HG03469 (cell line): ENCODE data around the gene MAP4K3.

Experiments used
- ATAC-seq: cut with Tn5 transposase; IDR thresholded peaks from one replicate; pipeline ENCODE4 v1.9.1; 2021; ENCODE audit warnings: mild to moderate bottlenecking, moderate library complexity, moderate number of reproducible peaks; ENCODE audit not compliant: unreplicated experiment

Gene MAP4K3

GRCh38 chr2:39436592-39437521 lies at the start of gene MAP4K3:
MAP4K3 (minus strand) TSS chr2:39437285; CDS start chr2:39436987, 298 bp downstream.
- peak; percentile 51 for ATAC-seq

- no peak for ATAC-seq
Observed at GRCh38 chr2:39486071-39486470, 49.0 kb upstream of the MAP4K3 start.

GRCh38 chr2:39484620-39485495 lies 47.8 kb upstream of the MAP4K3 start:
- ATAC-seq = no peak

GRCh38 chr2:39484206-39484605 lies 47.1 kb upstream of the MAP4K3 start:
- ATAC-seq = no peak

- no peak for ATAC-seq
Observed at GRCh38 chr2:39483534-39483933, 46.4 kb upstream of the MAP4K3 start.

GRCh38 chr2:39481611-39482010 lies 44.5 kb upstream of the MAP4K3 start:
- no peak for ATAC-seq

GRCh38 chr2:39479696-39480095 lies 42.6 kb upstream of the MAP4K3 start:
- ATAC-seq = no peak

GRCh38 chr2:39479053-39479670 lies 42.1 kb upstream of the MAP4K3 start:
- no peak for ATAC-seq

GRCh38 chr2:39476524-39476923 lies 39.4 kb upstream of the MAP4K3 start:
- ATAC-seq = peak; percentile 91

GRCh38 chr2:39475006-39475405 lies 37.9 kb upstream of the MAP4K3 start:
- ATAC-seq = no peak

GRCh38 chr2:39470580-39470979 lies 33.5 kb upstream of the MAP4K3 start:
- peak; percentile 32 for ATAC-seq

- ATAC-seq = peak; percentile 92
Observed at GRCh38 chr2:39469807-39470206, 32.7 kb upstream of the MAP4K3 start.

GRCh38 chr2:39468579-39469451 lies 31.7 kb upstream of the MAP4K3 start:
- ATAC-seq = no peak

GRCh38 chr2:39466311-39466710 lies 29.2 kb upstream of the MAP4K3 start:
- ATAC-seq = no peak

GRCh38 chr2:39464864-39465263 lies 27.8 kb upstream of the MAP4K3 start:
- no peak for ATAC-seq

- no peak for ATAC-seq
Observed at GRCh38 chr2:39455826-39456225, 18.7 kb upstream of the MAP4K3 start.

GRCh38 chr2:39452396-39452795 lies 15.3 kb upstream of the MAP4K3 start:
- no peak for ATAC-seq

GRCh38 chr2:39451954-39452353 lies 14.9 kb upstream of the MAP4K3 start:
- ATAC-seq = no peak

GRCh38 chr2:39448169-39448502 lies 11.1 kb upstream of the MAP4K3 start:
- no peak for ATAC-seq
